ENCODE results near the gene TPCN1.

The TPCN1 gene

GRCh38 chr12:113301811-113302210, 80.5 kb downstream of the TPCN1 start:
- DNase-seq (ENCODE audit: extremely low read depth in 1 of 2, low read depth in 1 of 2): no peak

- DNase-seq (ENCODE audit: extremely low read depth in 1 of 2, low read depth in 1 of 2): no peak
Measured at GRCh38 chr12:113302466-113302865, 81.2 kb downstream of the TPCN1 start.

GRCh38 chr12:113302886-113303640, 81.8 kb downstream of the TPCN1 start:
- no peak for DNase-seq (ENCODE audit: extremely low read depth in 1 of 2, low read depth in 1 of 2)

- no peak for DNase-seq (ENCODE audit: extremely low read depth in 1 of 2, low read depth in 1 of 2)
Measured at GRCh38 chr12:113305281-113305856, 84.1 kb downstream of the TPCN1 start.

GRCh38 chr12:113306382-113306781, 85.1 kb downstream of the TPCN1 start:
- DNase-seq (ENCODE audit: extremely low read depth in 1 of 2, low read depth in 1 of 2): no peak

- DNase-seq (ENCODE audit: extremely low read depth in 1 of 2, low read depth in 1 of 2): no peak
Measured at GRCh38 chr12:113310489-113310888, 89.2 kb downstream of the TPCN1 start.

GRCh38 chr12:113314121-113314529, 92.9 kb downstream of the TPCN1 start:
- DNase-seq (ENCODE audit: extremely low read depth in 1 of 2, low read depth in 1 of 2): no peak

GRCh38 chr12:113315358-113315757, 94.1 kb downstream of the TPCN1 start:
- DNase-seq (ENCODE audit: extremely low read depth in 1 of 2, low read depth in 1 of 2): no peak

GRCh38 chr12:113316155-113316554, 94.9 kb downstream of the TPCN1 start:
- no peak for DNase-seq (ENCODE audit: extremely low read depth in 1 of 2, low read depth in 1 of 2)

GRCh38 chr12:113317122-113317521, 95.9 kb downstream of the TPCN1 start:
- DNase-seq (ENCODE audit: extremely low read depth in 1 of 2, low read depth in 1 of 2): no peak

- DNase-seq (ENCODE audit: extremely low read depth in 1 of 2, low read depth in 1 of 2): no peak
Measured at GRCh38 chr12:113318046-113318656, 96.9 kb downstream of the TPCN1 start.

- no peak for DNase-seq (ENCODE audit: extremely low read depth in 1 of 2, low read depth in 1 of 2)
Measured at GRCh38 chr12:113318900-113319628, 97.8 kb downstream of the TPCN1 start.

GRCh38 chr12:113320401-113320800, 99.1 kb downstream of the TPCN1 start:
- no peak for DNase-seq (ENCODE audit: extremely low read depth in 1 of 2, low read depth in 1 of 2)

- DNase-seq (ENCODE audit: extremely low read depth in 1 of 2, low read depth in 1 of 2): no peak
Measured at GRCh38 chr12:113322343-113322742, 101.1 kb downstream of the TPCN1 start.

- DNase-seq (ENCODE audit: extremely low read depth in 1 of 2, low read depth in 1 of 2): no peak
Measured at GRCh38 chr12:113325916-113326315, 104.7 kb downstream of the TPCN1 start.

GRCh38 chr12:113326775-113327395, 105.6 kb downstream of the TPCN1 start:
- no peak for DNase-seq (ENCODE audit: extremely low read depth in 1 of 2, low read depth in 1 of 2)

- DNase-seq (ENCODE audit: extremely low read depth in 1 of 2, low read depth in 1 of 2): no peak
Measured at GRCh38 chr12:113328368-113328889, 107.2 kb downstream of the TPCN1 start.

GRCh38 chr12:113329022-113329790, 107.9 kb downstream of the TPCN1 start:
- no peak for DNase-seq (ENCODE audit: extremely low read depth in 1 of 2, low read depth in 1 of 2)

GRCh38 chr12:113329791-113330417, 108.6 kb downstream of the TPCN1 start:
- DNase-seq (ENCODE audit: extremely low read depth in 1 of 2, low read depth in 1 of 2): no peak

- DNase-seq (ENCODE audit: extremely low read depth in 1 of 2, low read depth in 1 of 2): no peak
Measured at GRCh38 chr12:113330505-113330904, 109.2 kb downstream of the TPCN1 start.
